Stimulated activated CD8-positive, alpha-beta memory T cell treated with anti-CD3 and anti-CD28 coated beads, Interleukin-15, amount 100 ng/mL, for 4 hours (primary cell): ENCODE measurements around the gene CLDN20.
"Not testable (repeated sequence)": the region's sequence is repeated elsewhere in the genome, so short reads cannot be mapped to it uniquely, and the experiment has no call there.

Experiments used
- DNase-seq, 2 donors: peaks; one replicate each; pipeline ENCODE4 v3.0.0-alpha.2; 2020; ENCODE audit warnings: low read depth in 2 of 2

The CLDN20 gene

DNA sequence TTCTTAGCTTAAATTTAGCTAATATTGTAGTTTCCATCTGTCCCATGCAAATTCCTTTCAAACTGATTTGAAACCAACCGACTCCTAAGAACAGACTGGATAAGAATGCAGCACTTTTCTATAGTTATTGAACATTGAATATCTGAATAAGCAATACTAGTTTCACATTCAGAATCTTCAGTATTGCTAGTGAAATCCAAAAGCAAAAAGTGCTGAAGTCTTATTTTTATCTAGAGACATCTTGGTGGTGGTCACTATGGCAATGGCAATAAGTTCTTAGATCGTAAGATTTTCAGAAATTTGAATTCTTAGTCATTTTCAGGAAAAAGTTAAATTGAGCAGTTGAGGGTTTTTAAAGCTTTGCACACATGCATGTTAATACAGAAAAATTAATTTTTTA, 47.8 kb downstream of the CLDN20 start:
- no peak for DNase-seq

DNA sequence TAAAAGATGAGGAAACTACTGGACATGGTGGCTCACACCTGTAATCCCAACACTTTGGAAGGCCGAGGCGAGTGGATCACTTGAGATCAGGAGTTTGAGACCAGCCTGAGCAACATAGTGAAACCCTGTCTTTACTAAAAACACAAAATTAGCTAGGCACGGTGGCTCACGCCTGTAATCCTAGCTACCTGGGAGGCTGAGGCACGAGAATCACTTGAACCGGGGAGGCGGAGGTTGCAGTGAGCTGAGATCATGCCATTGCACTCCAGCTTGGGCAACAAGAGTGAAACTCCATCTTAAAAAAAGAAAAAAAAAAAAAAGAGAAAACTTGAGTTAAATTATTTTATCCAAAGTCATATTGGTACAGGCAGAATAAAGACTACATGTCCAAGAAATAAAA, 49.1 kb downstream of the CLDN20 start:
- DNase-seq, result not testable (repeated sequence)

DNA sequence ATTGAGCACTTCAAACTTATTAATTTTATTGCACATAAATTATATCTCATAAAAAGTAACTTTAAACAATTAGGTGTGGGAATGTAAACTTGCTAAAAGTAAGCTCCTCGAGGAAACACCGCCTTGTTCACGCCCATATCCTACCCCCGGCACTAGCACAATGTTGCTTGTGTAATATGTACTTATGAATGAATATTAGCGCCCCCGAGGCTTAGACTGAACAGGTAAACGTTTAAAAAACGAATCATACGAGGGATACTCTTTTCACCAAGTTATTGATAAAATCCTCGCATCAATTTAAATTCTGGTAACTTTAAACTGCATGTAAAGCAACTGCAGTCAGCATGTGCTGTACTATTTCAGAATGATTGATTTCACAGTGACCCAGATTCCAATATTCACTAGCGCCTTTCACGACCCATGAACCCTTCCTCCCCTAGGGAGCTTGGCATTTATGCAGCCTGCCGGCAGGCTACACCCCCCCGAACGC, 49.8 kb downstream of the CLDN20 start:
- no peak for DNase-seq

DNA sequence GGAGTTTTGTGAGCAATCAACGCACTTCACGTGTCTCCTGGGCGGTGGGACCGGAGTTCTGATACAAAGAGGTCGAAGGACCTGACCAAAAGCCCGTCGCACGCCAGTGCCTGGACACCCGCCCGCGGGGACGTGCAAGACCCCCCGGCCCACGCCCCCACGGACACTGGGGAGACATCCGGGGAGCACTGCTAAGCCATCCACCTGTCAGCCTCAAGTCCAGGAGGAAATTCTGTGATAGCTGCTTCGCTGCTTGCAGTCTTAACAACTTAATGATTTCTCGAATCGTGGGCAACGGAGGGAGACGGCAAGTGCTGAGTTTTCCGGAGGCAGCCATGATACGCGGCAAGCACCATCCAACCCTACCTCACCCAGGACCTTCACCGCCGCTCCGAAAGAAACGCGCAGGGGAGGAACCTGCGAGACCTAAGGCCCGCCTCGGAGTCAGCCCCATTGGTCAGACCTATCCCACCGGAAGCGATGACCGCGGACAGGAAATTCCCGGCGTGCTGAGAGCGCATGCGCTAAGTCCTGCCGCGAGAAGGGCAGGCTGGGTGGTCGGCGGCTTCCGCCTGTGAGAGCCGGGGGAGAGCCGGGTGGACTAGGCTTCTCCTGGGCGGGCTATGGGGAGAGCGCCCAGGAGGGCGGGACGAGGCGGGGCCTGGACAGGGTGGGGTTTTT, 50.4 kb downstream of the CLDN20 start, which contains the start of gene TFB1M:
TSS of gene TFB1M (minus strand) at position 393 of the 681 bp plus-strand sequence. CDS start at position 337, 56 bp downstream.
- peak; percentile 97 to 99 for DNase-seq

DNA sequence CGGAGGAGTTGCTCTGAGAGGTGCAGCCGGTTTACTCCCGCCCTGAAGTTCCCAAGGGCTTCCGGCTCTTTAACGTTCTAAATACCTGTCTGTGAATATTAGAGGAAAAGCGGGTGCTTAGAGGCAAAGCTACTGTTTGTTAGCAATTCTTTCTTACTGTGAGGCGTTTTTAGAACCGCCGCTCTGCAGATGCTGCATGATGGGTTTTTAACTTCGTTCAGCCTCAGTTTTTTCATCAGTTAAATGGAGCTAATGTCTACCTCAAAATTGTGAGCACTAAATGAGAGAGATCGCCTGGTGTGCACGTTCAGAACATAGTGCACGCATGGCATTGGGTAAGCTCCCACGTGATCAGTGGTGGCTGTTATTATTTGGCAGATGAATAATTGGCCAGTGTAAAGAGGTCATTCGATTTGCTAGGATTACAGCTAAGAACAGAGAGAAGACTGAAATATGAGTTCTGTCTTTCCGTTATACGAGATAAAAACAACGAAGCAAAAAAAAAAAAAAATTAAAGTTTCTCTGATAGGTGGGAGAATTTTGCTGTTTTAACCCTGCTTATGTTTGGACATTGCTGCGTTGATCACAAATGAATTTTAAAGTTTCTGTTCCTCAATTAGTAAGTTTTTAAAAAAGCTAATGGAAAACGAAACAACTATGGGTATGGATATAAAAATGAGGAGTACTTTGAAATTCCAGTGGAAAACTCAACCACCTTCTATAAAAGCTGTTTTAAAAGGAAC, 51.1 kb downstream of the CLDN20 start:
- peak in 1 of 2 donors; percentile 16 for DNase-seq

DNA sequence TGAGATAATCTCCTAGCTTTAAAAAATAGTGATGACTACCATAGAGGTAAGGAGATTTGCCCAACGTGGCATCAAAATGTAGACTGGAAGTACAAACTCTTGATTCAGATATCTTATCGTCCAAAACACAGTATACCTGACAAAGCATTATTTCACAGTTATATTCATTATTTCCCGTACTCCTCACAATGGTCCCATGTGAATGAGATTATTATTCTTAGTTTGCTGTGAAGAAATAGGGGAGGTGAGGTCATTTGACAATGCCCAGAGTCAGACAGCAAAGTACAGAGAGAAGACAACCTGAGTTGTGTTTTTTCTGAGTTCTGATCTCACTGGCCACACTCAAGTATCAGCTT, 51.7 kb downstream of the CLDN20 start:
- DNase-seq, result no peak

DNA sequence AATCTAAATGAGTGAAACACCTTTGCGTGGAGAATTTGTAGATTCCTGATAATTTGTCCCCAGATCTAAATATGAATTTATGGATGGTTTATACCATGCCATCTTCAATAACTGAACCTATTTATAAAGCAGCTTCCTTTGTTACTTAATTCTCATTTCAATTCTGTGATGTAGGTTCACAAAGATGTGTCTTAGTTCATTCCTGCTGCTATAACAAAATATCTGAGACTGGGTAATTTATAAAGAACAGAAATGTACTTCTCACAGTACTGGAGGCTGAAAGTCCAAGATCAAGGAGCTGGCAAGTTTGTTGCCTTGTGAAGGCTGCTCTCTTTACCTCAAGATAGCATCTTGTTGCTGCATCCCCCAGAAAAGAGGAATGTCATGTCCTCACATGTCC, 52.6 kb downstream of the CLDN20 start:
- no peak for DNase-seq

DNA sequence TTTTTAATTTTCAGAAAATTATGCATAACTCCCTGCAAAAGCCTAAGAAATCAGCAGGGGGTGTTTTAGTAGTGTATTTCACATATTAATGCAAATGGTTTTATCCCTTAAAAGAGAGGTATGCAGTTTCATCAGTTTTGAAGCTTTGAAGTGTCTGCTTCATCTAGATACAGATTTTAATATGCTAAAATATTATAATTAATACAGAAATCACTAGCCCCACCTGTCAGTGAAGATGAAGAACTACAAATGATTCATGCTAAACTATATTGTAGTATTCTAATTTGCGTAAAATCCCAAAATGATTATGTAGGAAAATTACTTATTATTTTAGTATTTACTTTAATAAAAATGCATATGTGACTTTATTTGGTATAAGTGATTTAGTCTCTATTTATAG, 53.4 kb downstream of the CLDN20 start:
- DNase-seq, result no peak

DNA sequence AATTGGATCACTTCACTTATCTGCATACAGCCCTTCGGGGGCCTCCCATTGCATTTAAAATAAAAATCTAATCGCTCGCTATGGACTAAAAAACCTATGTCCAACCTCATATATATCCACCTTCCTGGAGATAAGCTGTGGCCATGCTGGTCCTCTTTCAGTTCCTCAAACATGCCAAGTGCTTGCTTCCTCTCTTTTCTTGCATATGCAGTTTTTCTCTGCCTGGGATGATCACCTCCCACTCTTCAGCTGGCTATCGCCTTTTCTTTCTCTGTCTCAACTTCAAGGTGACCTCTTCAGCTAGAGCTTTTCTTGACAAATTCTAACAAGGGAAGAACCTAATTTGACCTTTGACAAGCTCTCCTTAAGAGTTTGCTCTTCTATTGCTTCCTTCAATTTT, 56.1 kb downstream of the CLDN20 start:
- no peak for DNase-seq

DNA sequence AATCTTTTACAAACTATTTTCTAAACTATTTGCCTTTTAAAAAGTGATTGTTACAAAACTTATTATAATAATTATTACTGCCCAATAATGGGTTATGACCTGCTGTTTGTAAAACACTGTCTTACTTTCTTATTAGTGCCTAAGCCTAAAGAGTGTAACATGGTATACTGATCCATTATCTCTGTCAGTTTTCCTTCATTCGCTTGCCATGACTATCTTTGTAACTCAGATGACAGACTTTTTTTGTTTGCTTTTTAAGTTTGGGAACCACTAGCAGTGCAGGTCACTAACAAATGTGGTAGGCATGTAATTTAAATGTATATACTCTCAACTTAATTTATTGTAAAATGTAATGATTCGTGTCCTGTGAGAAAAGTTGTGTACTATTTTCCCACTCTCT, 60.4 kb downstream of the CLDN20 start:
- no peak for DNase-seq

DNA sequence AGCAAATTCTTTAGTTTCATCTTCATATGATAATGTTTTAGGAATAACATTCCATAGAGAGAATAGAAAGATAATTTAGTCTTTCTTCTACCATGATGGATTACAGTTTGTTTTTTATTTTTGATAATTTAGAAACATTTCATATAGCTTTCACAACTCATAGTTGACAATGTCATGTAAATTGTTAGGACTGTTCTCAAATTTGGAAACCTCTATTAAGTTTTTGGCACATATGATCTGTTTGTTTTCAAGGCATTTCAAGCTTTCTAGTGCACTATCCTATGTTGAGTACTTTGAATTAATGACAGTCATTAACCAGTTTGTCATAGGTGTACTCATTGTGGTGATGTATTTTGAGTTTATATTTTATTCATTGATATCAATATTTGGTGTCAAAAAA, 61.2 kb downstream of the CLDN20 start:
- no peak for DNase-seq

DNA sequence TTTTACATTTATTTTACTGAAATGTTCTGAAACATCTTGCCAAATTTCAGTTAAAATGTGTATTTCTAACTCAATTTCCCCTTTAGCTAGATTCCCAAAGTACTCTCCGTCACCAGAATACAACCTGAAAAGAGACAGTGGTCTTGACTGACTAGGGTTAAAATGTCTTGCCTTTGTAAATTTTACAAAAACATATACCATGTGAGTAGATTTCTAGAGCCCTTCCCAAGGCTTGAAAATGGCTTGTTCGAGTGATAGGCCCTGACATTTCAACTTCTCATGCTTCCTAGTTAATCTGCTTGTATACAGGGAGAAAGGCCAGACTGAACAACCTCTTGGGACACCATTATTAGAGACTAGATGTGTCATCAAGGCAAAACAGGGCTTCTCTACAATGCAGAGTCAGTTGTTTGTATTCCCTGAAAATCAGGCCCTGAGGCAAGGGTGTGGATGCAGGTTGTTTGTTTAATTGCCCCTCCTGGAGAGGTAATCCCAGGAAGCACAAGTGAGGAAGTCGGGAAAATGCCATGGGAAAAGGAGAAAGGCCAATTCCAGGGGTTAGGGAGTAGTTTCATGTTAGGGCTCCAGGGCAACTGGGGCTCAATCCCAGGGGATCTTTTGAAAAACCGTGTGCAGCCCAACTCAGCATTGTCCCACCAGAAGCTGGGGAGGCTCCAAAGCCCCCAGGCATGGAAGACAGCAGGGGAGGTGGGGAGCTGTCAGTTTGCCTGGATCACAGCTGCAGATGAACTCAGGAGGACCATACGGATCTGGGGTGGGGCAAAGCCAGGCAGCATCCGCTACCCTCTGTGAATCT, 62.1 kb downstream of the CLDN20 start:
- DNase-seq, result no peak
